GM12878 (cell line): ENCODE data around the gene ARL9. TPM values are rescaled to one million over a fixed set of nuclear protein-coding genes. Genes with fewer than 3 reads are reported as not detected.

ENCODE experiments used
- ATAC-seq: fragments of 200-7000 bp; cut with Tn5 transposase; 3 replicates; pipeline ENCODE4 v1.9.1; 2020; ENCODE audit warnings: mild to moderate bottlenecking, moderate library complexity
- BruUV-seq: library from RNA; stranded (reverse); fragments of 400-500 nt; replicated peaks from 2 replicates; lab custom pipeline; 2021; lab: Mats Ljungman, UMichigan
- CTCF ChIA-PET: fragments of 300-600 bp; sonication (Branson Sonifier 250); formaldehyde crosslinking; extraction: SDS; loops from one replicate; lab custom pipeline; 2021; ENCODE audit warnings: inconsistent platforms; lab: Yijun Ruan, JAX
- POLR2A ChIA-PET: fragments of 350-600 bp; formaldehyde crosslinking; extraction: SDS; loops from one replicate; lab custom pipeline; 2021; ENCODE audit warnings: inconsistent platforms; lab: Charles Lee
- RAD21 ChIA-PET: fragments of 300-600 bp; sonication (Branson Sonifier 250); formaldehyde crosslinking; loops from one replicate; lab custom pipeline; 2023; ENCODE audit warnings: antibody characterized with exemption; ENCODE audit not compliant: unreplicated experiment; lab: Charles Lee
- SMC1A ChIA-PET: fragments of 300-600 bp; sonication (Branson Sonifier 250); formaldehyde crosslinking; loops from one replicate; lab custom pipeline; 2023; ENCODE audit not compliant: unreplicated experiment, uncharacterized antibody; lab: Charles Lee
- DNase-seq: peaks from one replicate; pipeline ENCODE4 v3.0.0-alpha.2; 2011; ENCODE audit warnings: low read depth, low spot score
- FAIRE-seq: peaks from 3 replicates; lab custom pipeline; 2011; peaks lifted over from hg19 to GRCh38; lab: Jason Lieb, UNC
- H2AFZ ChIP-seq: 2 replicates; pipeline ENCODE4 v1.6.0; 2011; ENCODE audit warnings: low read depth, low read length, control low read depth; ENCODE audit not compliant: control insufficient read depth
- H3K27ac ChIP-seq: 2 replicates; pipeline ENCODE4 v1.5.1; 2011; ENCODE audit warnings: control low read depth; ENCODE audit not compliant: control insufficient read depth, insufficient read depth
- H3K27me3 ChIP-seq, 2 experiments: replicated peaks in 1 of 2; 2 replicates each; pipeline versions ENCODE4 v1.6.0 to v1.6.1; 2011; ENCODE audit warnings: low read length in 1 of 2; ENCODE audit not compliant: control insufficient read depth in 2 of 2, insufficient read depth in 2 of 2
- H3K36me3 ChIP-seq, 2 experiments: 2 replicates each; pipeline ENCODE4 v1.5.1; 2011; ENCODE audit warnings: low read length in 1 of 2; ENCODE audit not compliant: control insufficient read depth in 2 of 2, insufficient read depth in 2 of 2
- H3K4me1 ChIP-seq: 2 replicates; pipeline ENCODE4 v1.6.1; 2011; ENCODE audit warnings: mild to moderate bottlenecking, low read length, moderate library complexity, mixed read lengths; ENCODE audit not compliant: control insufficient read depth, insufficient read depth
- H3K4me2 ChIP-seq: 2 replicates; pipeline ENCODE4 v1.6.0; 2011; ENCODE audit warnings: control low read depth; ENCODE audit not compliant: control insufficient read depth, insufficient read depth
- H3K4me3 ChIP-seq: fragments of 200-600 bp; sonication (generic); 2 replicates; pipeline ENCODE4 v1.5.1; 2016
- H3K79me2 ChIP-seq: 2 replicates; pipeline ENCODE4 v1.6.0; 2011; ENCODE audit warnings: low read length; ENCODE audit not compliant: control insufficient read depth, insufficient read depth
- H3K9ac ChIP-seq: 2 replicates; pipeline ENCODE4 v1.8.0; 2011; ENCODE audit warnings: low read length, control low read depth, mixed read lengths; ENCODE audit not compliant: control insufficient read depth, insufficient read depth
- H3K9me3 ChIP-seq: replicated peaks from 3 replicates; pipeline ENCODE4 v1.5.1; 2011; ENCODE audit warnings: mild to moderate bottlenecking, low read length; ENCODE audit not compliant: control insufficient read depth, insufficient read depth
- H4K20me1 ChIP-seq: 2 replicates; pipeline ENCODE4 v1.6.0; 2011; ENCODE audit not compliant: control insufficient read depth, insufficient read depth
- ATF7 ChIP-seq: fragments of 450-650 bp; IDR thresholded peaks from 2 replicates; pipeline ENCODE4 v1.6.1; 2016; ENCODE audit warnings: low read depth, mild to moderate bottlenecking
- BACH1 ChIP-seq: fragments of 450-650 bp; IDR thresholded peaks from 2 replicates; pipeline ENCODE4 v1.6.1; 2017; ENCODE audit warnings: mild to moderate bottlenecking, borderline replicate concordance
- BRCA1 ChIP-seq: IDR thresholded peaks from 2 replicates; pipeline ENCODE4 v1.6.1; 2011; ENCODE audit warnings: low read depth, low read length, improper control_type of control experiment
- CREM ChIP-seq: IDR thresholded peaks from 2 replicates; pipeline ENCODE4 v1.6.1; 2014; ENCODE audit warnings: antibody characterized with exemption, low read depth
- DPF2 ChIP-seq: fragments of 450-650 bp; IDR thresholded peaks from 2 replicates; pipeline ENCODE4 v1.6.1; 2017; ENCODE audit warnings: mild to moderate bottlenecking
- FOS ChIP-seq: IDR thresholded peaks from 3 replicates; pipeline ENCODE4 v1.6.1; 2011; ENCODE audit warnings: borderline replicate concordance; ENCODE audit not compliant: insufficient read length; ENCODE audit errors: extremely low read depth
- HCFC1 ChIP-seq: fragments of 150-350 bp; IDR thresholded peaks from 2 replicates; pipeline ENCODE4 v1.6.1; 2014; ENCODE audit warnings: low read length
- HSF1 ChIP-seq: fragments of 150-350 bp; IDR thresholded peaks from 2 replicates; pipeline ENCODE4 v1.6.1; 2014; ENCODE audit warnings: mild to moderate bottlenecking, low read depth, low read length
- KDM1A ChIP-seq: fragments of 200-600 bp; sonication (generic); IDR thresholded peaks from 2 replicates; pipeline ENCODE4 v1.6.1; 2016; ENCODE audit warnings: borderline replicate concordance
- LARP7 ChIP-seq: fragments of 450-650 bp; IDR thresholded peaks from 2 replicates; pipeline ENCODE4 v1.6.1; 2017; ENCODE audit warnings: mild to moderate bottlenecking
- MYB ChIP-seq: fragments of 150-350 bp; IDR thresholded peaks from 2 replicates; pipeline ENCODE4 v1.6.1; 2014; ENCODE audit warnings: mild to moderate bottlenecking, low read depth, low read length, borderline replicate concordance
- NBN ChIP-seq: fragments of 450-650 bp; IDR thresholded peaks from 2 replicates; pipeline ENCODE4 v1.6.1; 2016
- PML ChIP-seq: IDR thresholded peaks from 2 replicates; pipeline ENCODE4 v1.6.1; 2012; ENCODE audit warnings: low read length, inconsistent platforms
- POLR2AphosphoS5 ChIP-seq: IDR thresholded peaks from 2 replicates; pipeline ENCODE4 v1.6.1; 2011; ENCODE audit warnings: mild to moderate bottlenecking, low read length, inconsistent platforms
- RUNX3 ChIP-seq: IDR thresholded peaks from 2 replicates; pipeline ENCODE4 v1.6.1; 2012; ENCODE audit warnings: low read length, inconsistent platforms
- SIN3A ChIP-seq: IDR thresholded peaks from 2 replicates; pipeline ENCODE4 v1.6.1; 2012; ENCODE audit warnings: low read depth, low read length, improper control_type of control experiment
- SMAD5 ChIP-seq: IDR thresholded peaks from 2 replicates; pipeline ENCODE4 v1.6.1; 2016; ENCODE audit warnings: antibody characterized with exemption, low read depth
- SMC3 ChIP-seq: IDR thresholded peaks from 2 replicates; pipeline ENCODE4 v1.6.1; 2011; ENCODE audit warnings: low read length, improper control_type of control experiment, borderline replicate concordance
- TARDBP ChIP-seq: IDR thresholded peaks from 2 replicates; pipeline ENCODE4 v1.6.1; 2016; ENCODE audit warnings: borderline replicate concordance
- TCF3 ChIP-seq: IDR thresholded peaks from 2 replicates; pipeline ENCODE4 v1.6.1; 2012; ENCODE audit warnings: low read depth, mild to moderate bottlenecking, low read length, borderline replicate concordance; ENCODE audit not compliant: insufficient read depth
- ZNF384 ChIP-seq: IDR thresholded peaks from 2 replicates; pipeline ENCODE4 v1.6.1; 2012; ENCODE audit warnings: low read depth, mild to moderate bottlenecking, low read length, improper control_type of control experiment, borderline replicate concordance
- ZNF622 ChIP-seq: fragments of 450-650 bp; IDR thresholded peaks from 2 replicates; pipeline ENCODE4 v1.6.1; 2017; ENCODE audit warnings: mild to moderate bottlenecking, inconsistent platforms
- WGBS: methylation state at CpG from one replicate; pipeline ENCODE4 v1.1.6; 2016; ENCODE audit warnings: low lambda C conversion rate; ENCODE audit not compliant: insufficient replicate concordance, insufficient coverage; ENCODE audit errors: missing lambda C conversion rate; 5-methylcytosine and 5-hydroxymethylcytosine counted together
- in situ Hi-C: fragments of 300-500 bp; cut with MboI; formaldehyde crosslinking; loops from 9 replicates; pipeline ENCODE4 v1.14.3; 2018; ENCODE audit warnings: mixed read lengths
- intact Hi-C: fragments of 100-400 bp; cut with micrococcal nuclease; formaldehyde crosslinking; loops from one replicate; pipeline ENCODE4 v1.14.2; 2022; ENCODE audit not compliant: unreplicated experiment
- polyA plus RNA-seq, 11 experiments: library from polyadenylated mRNA; depleted of rRNA in 4 of 11; unstranded in 6 of 11; stranded (reverse) in 5 of 11; fragments of >200 nt; fragmentation: Nextera tagmentation in 4 of 11; fragmentation: Illumina TruSeq in 1 of 11; extraction: Ambion mirVana in 4 of 11; extraction: Trizol in 1 of 11; gene quantifications; 1 replicate in 1 of 11; 2 replicates in 10 of 11; pipeline versions ENCODE4 v1.2.1 to v1.2.3, GENCODE V29; 2011 to 2016; ENCODE audit warnings: inconsistent platforms in 2 of 11, missing spikeins in 2 of 11, low read depth in 1 of 11
- total RNA-seq, 4 experiments: library from RNA; depleted of rRNA in 3 of 4; stranded (reverse); fragments of >200 nt in 3 of 4; fragmentation: Illumina TruSeq in 1 of 4; extraction: Trizol in 1 of 4; gene quantifications; 2 replicates each; pipeline versions ENCODE4 v1.2.1 to v1.2.3, GENCODE V29; 2013 to 2021
- TF ChIP-seq, protein P1 (sequence below): IDR thresholded peaks from 2 replicates; pipeline ENCODE4 v1.6.1; 2011; ENCODE audit warnings: borderline replicate concordance, low read depth, mild to moderate bottlenecking, moderate library complexity, mixed read lengths, low read length; ENCODE audit not compliant: insufficient read depth; ENCODE audit errors: extremely low read length
- TF ChIP-seq, protein P2 (sequence below): IDR thresholded peaks from 2 replicates; pipeline ENCODE4 v1.6.1; 2012; ENCODE audit warnings: low read depth, low read length, improper control_type of control experiment

Gene ARL9
- total and polyA plus RNA-seq, 10 of the 15 experiments (the other 5 are each of a cell fraction or from before 2014, with no cell fraction given): not detected

- Histone ChIP-seq H3K9me3 (no peaks in the 10 kb centered on the region), H2AFZ (no peak overlapping the region), H3K27ac (no peak overlapping the region), H3K27me3 (no peaks in the 10 kb centered on the region), H3K79me2 (peaks cover 56% of the 10 kb centered on the region), H3K4me3 (peak overlapping the region; percentile 33; the same call in 1 of the 2 replicates), H3K4me1 (peaks cover 7% of the 10 kb centered on the region; the same call in 1 of the 2 replicates), H4K20me1 (no peaks in the 10 kb centered on the region), H3K9ac (no peak overlapping the region), H3K4me2 (peak overlapping the region; percentile 95), H3K36me3 (peaks cover 2 to 20% of the 10 kb centered on the region in 2 experiments)
- ChIA-PET RAD21 (interaction anchor here (0.7 to 2.8 kb wide), 5 partner anchors 34 to 508 kb away, joined by 3 to 22 read pairs (median 4); partner anchors contain the start of genes NOA1, PAICS and PPAT), POLR2A (interaction anchor here (2.7 kb wide), 1 partner anchor 33 kb away, joined by 34 read pairs; the partner anchor contains the start of genes PAICS and PPAT), SMC1A (interaction anchor here (1.0 to 2.8 kb wide), 6 partner anchors 12 to 44 kb away, joined by 3 to 21 read pairs (median 8); partner anchors contain the start of genes PAICS and PPAT), CTCF (interaction anchor here (0.7 to 2.3 kb wide), 7 partner anchors 11 to 367 kb away, joined by 4 to 25 read pairs (median 5); partner anchors contain the start of genes PAICS and PPAT)
- WGBS: 30% methylated on average over 6 of the region's 6 CpGs
- ATAC-seq: no peak
- intact Hi-C loops (no loop called here), in situ Hi-C loops (no loop called here)
- peak; percentile 23 for FAIRE-seq
- no peak for DNase-seq
- no peak for TF ChIP-seq CREM
- no peak for TF ChIP-seq SIN3A
- no peak for TF ChIP-seq DPF2
- TF ChIP-seq, protein P1, sequence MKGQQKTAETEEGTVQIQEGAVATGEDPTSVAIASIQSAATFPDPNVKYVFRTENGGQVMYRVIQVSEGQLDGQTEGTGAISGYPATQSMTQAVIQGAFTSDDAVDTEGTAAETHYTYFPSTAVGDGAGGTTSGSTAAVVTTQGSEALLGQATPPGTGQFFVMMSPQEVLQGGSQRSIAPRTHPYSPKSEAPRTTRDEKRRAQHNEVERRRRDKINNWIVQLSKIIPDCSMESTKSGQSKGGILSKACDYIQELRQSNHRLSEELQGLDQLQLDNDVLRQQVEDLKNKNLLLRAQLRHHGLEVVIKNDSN: no peak
- TF ChIP-seq, protein P2, sequence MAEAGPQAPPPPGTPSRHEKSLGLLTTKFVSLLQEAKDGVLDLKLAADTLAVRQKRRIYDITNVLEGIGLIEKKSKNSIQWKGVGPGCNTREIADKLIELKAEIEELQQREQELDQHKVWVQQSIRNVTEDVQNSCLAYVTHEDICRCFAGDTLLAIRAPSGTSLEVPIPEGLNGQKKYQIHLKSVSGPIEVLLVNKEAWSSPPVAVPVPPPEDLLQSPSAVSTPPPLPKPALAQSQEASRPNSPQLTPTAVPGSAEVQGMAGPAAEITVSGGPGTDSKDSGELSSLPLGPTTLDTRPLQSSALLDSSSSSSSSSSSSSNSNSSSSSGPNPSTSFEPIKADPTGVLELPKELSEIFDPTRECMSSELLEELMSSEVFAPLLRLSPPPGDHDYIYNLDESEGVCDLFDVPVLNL: no peak
- 0 out of 2 replicates have a peak, but pooled peaks have one; percentile 49 for TF ChIP-seq NBN
- no peak for TF ChIP-seq HCFC1
- peak; percentile 82 for TF ChIP-seq ZNF384
- TF ChIP-seq RUNX3: peak; percentile 47
- no peak for TF ChIP-seq HSF1
- no peak for TF ChIP-seq KDM1A
- peak; percentile 45; the same call in 1 of the 2 replicates for TF ChIP-seq ATF7
- no peak for TF ChIP-seq SMC3
- TF ChIP-seq POLR2AphosphoS5: no peak
- TF ChIP-seq BACH1: no peak
- TF ChIP-seq ZNF622: no peak
- TF ChIP-seq LARP7: no peak
- no peak for TF ChIP-seq BRCA1
- no peak for TF ChIP-seq TARDBP
- no peak for TF ChIP-seq TCF3
- TF ChIP-seq SMAD5: no peak
- no peak for TF ChIP-seq PML
- TF ChIP-seq MYB: no peak
- TF ChIP-seq FOS: no peak
- BruUV-seq: no TSS peak
Observed at GRCh38 chr4:56469489-56470210, 35.9 kb upstream of the ARL9 start.
